ENCODE results near the gene SMC4.

The SMC4 gene

GRCh38 chr3:160412477-160412876, 13.0 kb downstream of the SMC4 start:
- no peak overlapping the region for H3K4me2 ChIP-seq (ENCODE audit: insufficient read depth, low read length)
- no peaks in the 10 kb centered on the region for H3K9me3 ChIP-seq (ENCODE audit: insufficient read depth, low read length, severe bottlenecking)
- peaks cover 6% of the 10 kb centered on the region; the same call in 1 of the 2 replicates for H3K4me1 ChIP-seq (ENCODE audit: insufficient read depth, low read length)
- H3K27me3 ChIP-seq (ENCODE audit: insufficient read depth, low read length, poor library complexity), result no peaks in the 10 kb centered on the region
- no peak overlapping the region for H3K9ac ChIP-seq (ENCODE audit: low read depth, low read length)
- no peak overlapping the region for H3K4me3 ChIP-seq (ENCODE audit: low read depth in 1 of 2, low read length in 2 of 2)
- no peak for TF ChIP-seq CTCF (IDR thresholded peaks at IDR 0.05; ENCODE audit: borderline replicate concordance, extremely low read depth, low read length, poor library complexity, severe bottlenecking)
- no peak for TF ChIP-seq EZH2 (IDR thresholded peaks at IDR 0.05; ENCODE audit: borderline replicate concordance, low read depth, low read length, severe bottlenecking)
- peaks cover 96% of the 10 kb centered on the region for H3K36me3 ChIP-seq (ENCODE audit: insufficient read depth, low read length)
- no peak overlapping the region for H2AFZ ChIP-seq (ENCODE audit: low read depth, low read length)
- no peak for DNase-seq
- peaks cover 51% of the 10 kb centered on the region; the same call in 1 of the 2 replicates for H4K20me1 ChIP-seq (ENCODE audit: insufficient read depth, low read length)
- peaks cover 98% of the 10 kb centered on the region for H3K79me2 ChIP-seq (ENCODE audit: insufficient read depth, low read length)
- no peak overlapping the region for H3K27ac ChIP-seq (ENCODE audit: low read length)
- ATAC-seq (ENCODE audit: insufficient read depth, low read depth), result no peak

GRCh38 chr3:160413613-160414248, 14.3 kb downstream of the SMC4 start:
- H3K4me3 ChIP-seq (ENCODE audit: low read depth in 1 of 2, low read length in 2 of 2), result no peak overlapping the region
- peaks cover 47% of the 10 kb centered on the region; the same call in 1 of the 2 replicates for H4K20me1 ChIP-seq (ENCODE audit: insufficient read depth, low read length)
- H3K4me1 ChIP-seq (ENCODE audit: insufficient read depth, low read length), result peaks cover 6% of the 10 kb centered on the region; the same call in 1 of the 2 replicates
- no peak overlapping the region for H3K4me2 ChIP-seq (ENCODE audit: insufficient read depth, low read length)
- peaks cover 96% of the 10 kb centered on the region for H3K36me3 ChIP-seq (ENCODE audit: insufficient read depth, low read length)
- ATAC-seq (ENCODE audit: insufficient read depth, low read depth), result peak; percentile 85
- H3K79me2 ChIP-seq (ENCODE audit: insufficient read depth, low read length), result peaks cover 95% of the 10 kb centered on the region
- no peaks in the 10 kb centered on the region for H3K27me3 ChIP-seq (ENCODE audit: insufficient read depth, low read length, poor library complexity)
- no peaks in the 10 kb centered on the region for H3K9me3 ChIP-seq (ENCODE audit: insufficient read depth, low read length, severe bottlenecking)
- no peak for TF ChIP-seq EZH2 (IDR thresholded peaks at IDR 0.05; ENCODE audit: borderline replicate concordance, low read depth, low read length, severe bottlenecking)
- peak; percentile 85 for TF ChIP-seq CTCF (IDR thresholded peaks at IDR 0.05; ENCODE audit: borderline replicate concordance, extremely low read depth, low read length, poor library complexity, severe bottlenecking)
- peak; percentile 75 for DNase-seq
- no peak overlapping the region for H3K9ac ChIP-seq (ENCODE audit: low read depth, low read length)
- no peak overlapping the region for H2AFZ ChIP-seq (ENCODE audit: low read depth, low read length)
- no peak overlapping the region for H3K27ac ChIP-seq (ENCODE audit: low read length)

- Histone ChIP-seq H3K4me1 (ENCODE audit: insufficient read depth, low read length) (no peaks in the 10 kb centered on the region), H3K4me3 (ENCODE audit: low read depth in 1 of 2, low read length in 2 of 2) (no peak overlapping the region), H3K79me2 (ENCODE audit: insufficient read depth, low read length) (peaks cover 89% of the 10 kb centered on the region), H4K20me1 (ENCODE audit: insufficient read depth, low read length) (peaks cover 36% of the 10 kb centered on the region), H3K36me3 (ENCODE audit: insufficient read depth, low read length) (peaks cover 99% of the 10 kb centered on the region), H3K27me3 (ENCODE audit: insufficient read depth, low read length, poor library complexity) (no peaks in the 10 kb centered on the region), H2AFZ (ENCODE audit: low read depth, low read length) (no peak overlapping the region), H3K9ac (ENCODE audit: low read depth, low read length) (no peak overlapping the region), H3K4me2 (ENCODE audit: insufficient read depth, low read length) (no peak overlapping the region), H3K27ac (ENCODE audit: low read length) (no peak overlapping the region), H3K9me3 (ENCODE audit: insufficient read depth, low read length, severe bottlenecking) (no peaks in the 10 kb centered on the region)
- TF ChIP-seq CTCF (IDR thresholded peaks at IDR 0.05; ENCODE audit: borderline replicate concordance, extremely low read depth, low read length, poor library complexity, severe bottlenecking) (no peak), EZH2 (IDR thresholded peaks at IDR 0.05; ENCODE audit: borderline replicate concordance, low read depth, low read length, severe bottlenecking) (no peak)
- no peak for ATAC-seq (ENCODE audit: insufficient read depth, low read depth)
- DNase-seq, result no peak
Measured at GRCh38 chr3:160417311-160417710, 17.9 kb downstream of the SMC4 start.

Data from DND-41 (cell line).